B cell (primary cell): ENCODE measurements around the gene SCAMP4. TPM values are rescaled to one million over a fixed set of nuclear protein-coding genes. Genes with fewer than 3 reads are reported as not detected.

Experiments
- ATAC-seq: fragments of 200-7000 bp; cut with Tn5 transposase; one replicate; pipeline ENCODE4 v1.10.0; 2021; ENCODE audit warnings: low read depth, mild to moderate bottlenecking, moderate number of reproducible peaks, moderate library complexity
- CTCF ChIA-PET: fragments of 350-600 bp; sonication (Branson Sonifier 250); formaldehyde crosslinking; loops from one replicate; lab custom pipeline; 2021; ENCODE audit warnings: antibody characterized with exemption, inconsistent platforms; lab: Charles Lee
- POLR2A ChIA-PET: fragments of 350-600 bp; sonication (Branson Sonifier 250); formaldehyde crosslinking; loops from one replicate; lab custom pipeline; 2021; ENCODE audit warnings: antibody characterized with exemption; lab: Charles Lee
- DNase-seq: peaks from one replicate; pipeline ENCODE4 v3.0.0; 2013
- H2AFZ ChIP-seq: 2 replicates; pipeline ENCODE4 v1.6.1; 2012; ENCODE audit warnings: mild to moderate bottlenecking, low read depth, low read length; ENCODE audit not compliant: insufficient read depth, poor library complexity, severe bottlenecking
- H3K27ac ChIP-seq, 2 donors: 1 replicate in 1 of 2; 2 replicates in 1 of 2; pipeline ENCODE4 v1.5.1; 2012 to 2013; ENCODE audit warnings: low read length in 2 of 2, mild to moderate bottlenecking in 2 of 2, moderate library complexity in 1 of 2
- H3K27me3 ChIP-seq, 4 experiments: fragments of 200-600 bp in 1 of 4; sonication (generic) in 1 of 4; replicated peaks in 1 of 4; 1 replicate in 2 of 4; 2 replicates in 2 of 4; pipeline versions ENCODE4 v1.6.1 to v1.7.0; 2013 to 2016; ENCODE audit warnings: low read length in 3 of 4, mild to moderate bottlenecking in 2 of 4, mixed read lengths in 1 of 4, moderate library complexity in 1 of 4; ENCODE audit not compliant: insufficient read depth in 4 of 4, control insufficient read depth in 3 of 4; ENCODE audit errors: control extremely low read depth in 1 of 4
- H3K36me3 ChIP-seq, 2 experiments: replicated peaks in 1 of 2; 1 replicate in 1 of 2; 2 replicates in 1 of 2; pipeline versions ENCODE4 v1.6.1 to v1.7.1; 2013; ENCODE audit warnings: low read length in 1 of 2; ENCODE audit not compliant: insufficient read depth in 2 of 2, control insufficient read depth in 1 of 2; ENCODE audit errors: control extremely low read depth in 1 of 2, extremely low read depth in 1 of 2
- H3K4me1 ChIP-seq, 2 donors: fragments of 200-600 bp in 1 of 2; sonication (generic) in 1 of 2; 1 replicate in 1 of 2; 2 replicates in 1 of 2; pipeline versions ENCODE4 v1.5.1 to v1.6.1; 2013 to 2017; ENCODE audit warnings: low read length in 2 of 2; ENCODE audit not compliant: control insufficient read depth in 2 of 2, insufficient read depth in 2 of 2
- H3K4me2 ChIP-seq: replicated peaks from 2 replicates; pipeline ENCODE3; 2012; ENCODE audit warnings: mild to moderate bottlenecking, low read depth, low read length; ENCODE audit not compliant: poor library complexity, severe bottlenecking
- H3K4me3 ChIP-seq, 5 experiments: fragments of 200-600 bp in 1 of 5; sonication (generic) in 1 of 5; 1 replicate in 3 of 5; 2 replicates in 2 of 5; pipeline versions ENCODE4 v1.5.1 to v1.7.0; 2011 to 2016; ENCODE audit warnings: low read length in 4 of 5, mild to moderate bottlenecking in 4 of 5, low read depth in 2 of 5, control low read depth in 1 of 5, moderate library complexity in 1 of 5; ENCODE audit not compliant: insufficient read depth in 1 of 5; ENCODE audit errors: control extremely low read depth in 1 of 5, extremely low read depth in 1 of 5
- H3K79me2 ChIP-seq: fragments of 200-600 bp; sonication (generic); one replicate; pipeline ENCODE4 v1.6.0; 2016; ENCODE audit warnings: low read length; ENCODE audit not compliant: control insufficient read depth, insufficient read depth
- H3K9ac ChIP-seq: fragments of 200-600 bp; sonication (generic); 2 replicates; pipeline ENCODE4 v1.6.1; 2017; ENCODE audit warnings: mild to moderate bottlenecking, low read length, moderate library complexity
- H3K9me3 ChIP-seq, 3 donors: one replicate each; pipeline versions ENCODE4 v1.6.1 to v1.7.1; 2013; ENCODE audit warnings: low read length in 2 of 3; ENCODE audit not compliant: control insufficient read depth in 2 of 3, insufficient read depth in 1 of 3; ENCODE audit errors: control extremely low read depth in 1 of 3
- H4K20me1 ChIP-seq: 2 replicates; pipeline ENCODE4 v1.6.0; 2012; ENCODE audit warnings: mild to moderate bottlenecking, low read length; ENCODE audit not compliant: insufficient read depth, control insufficient read depth, poor library complexity, severe bottlenecking
- H3K27ac Mint-ChIP-seq: one replicate; pipeline ENCODE4 v1.8.0; 2021; ENCODE audit warnings: mixed read lengths
- H3K27me3 Mint-ChIP-seq: one replicate; pipeline ENCODE4 v1.8.0; 2021; ENCODE audit warnings: mixed read lengths
- H3K4me1 Mint-ChIP-seq: one replicate; pipeline ENCODE4 v1.8.0; 2021; ENCODE audit warnings: mixed read lengths
- H3K4me3 Mint-ChIP-seq: one replicate; pipeline ENCODE4 v1.8.0; 2021; ENCODE audit warnings: mixed read lengths
- H3K9me3 Mint-ChIP-seq: one replicate; pipeline ENCODE4 v1.8.0; 2022; ENCODE audit warnings: mixed read lengths; ENCODE audit not compliant: insufficient read depth
- EZH2 ChIP-seq: IDR thresholded peaks from 2 replicates; pipeline ENCODE4 v1.6.1; 2012; ENCODE audit warnings: borderline replicate concordance, low read depth, mild to moderate bottlenecking, moderate library complexity, low read length; ENCODE audit not compliant: insufficient read depth, poor library complexity, severe bottlenecking
- WGBS: methylation state at CpG from one replicate; pipeline ENCODE4 v1.1.5; 2013; ENCODE audit warnings: missing lambda C conversion rate; ENCODE audit not compliant: insufficient coverage; 5-methylcytosine and 5-hydroxymethylcytosine counted together
- intact Hi-C: fragments of 100-400 bp; cut with micrococcal nuclease; formaldehyde crosslinking; loops from one replicate; pipeline ENCODE4 v1.10.0; 2022
- polyA plus RNA-seq: library from polyadenylated mRNA; depleted of rRNA; stranded (reverse); fragments of >200 nt; gene quantifications from 2 replicates; pipeline ENCODE4 v1.2.3, GENCODE V29; 2012
- total RNA-seq, 2 donors: library from RNA; stranded (reverse); fragments of 120-200 nt in 1 of 2; gene quantifications; 1 replicate in 1 of 2; 2 replicates in 1 of 2; pipeline versions ENCODE4 v1.2.3 to v1.2.4, GENCODE V29; 2013 to 2022
- TF ChIP-seq, protein P1 (sequence below): fragments of 200-600 bp; IDR thresholded peaks from one replicate; pipeline ENCODE4 v1.8.0; 2022; ENCODE audit warnings: antibody characterized with exemption, mild to moderate bottlenecking

The SCAMP4 gene
- total and polyA plus RNA-seq, 2 donors (not counting 1 experiment from before 2014, with no cell fraction given) = 47.9 to 60.0 TPM

GRCh38 chr19:1912760-1913505, 7.7 kb downstream of the SCAMP4 start:
- peaks cover 20 to 28% of the 10 kb centered on the region in 2 donors for H3K4me1 ChIP-seq
- Mint-ChIP-seq H3K4me1 (peaks cover 22% of the 10 kb centered on the region), H3K27me3 (no peaks in the 10 kb centered on the region), H3K9me3 (no peaks in the 10 kb centered on the region), H3K27ac (no peak overlapping the region), H3K4me3 (no peak overlapping the region)
- no peaks in the 10 kb centered on the region for H3K27me3 ChIP-seq
- POLR2A ChIA-PET = no interaction called here
- CTCF ChIA-PET = interaction anchor here (1.2 kb wide), 1 partner anchor 15 kb away, joined by 3 read pairs; no protein-coding TSS in a partner anchor
- DNase-seq = no peak
- H3K4me2 ChIP-seq = no peak overlapping the region
- TF ChIP-seq EZH2 = no peak
- TF ChIP-seq, protein P1, sequence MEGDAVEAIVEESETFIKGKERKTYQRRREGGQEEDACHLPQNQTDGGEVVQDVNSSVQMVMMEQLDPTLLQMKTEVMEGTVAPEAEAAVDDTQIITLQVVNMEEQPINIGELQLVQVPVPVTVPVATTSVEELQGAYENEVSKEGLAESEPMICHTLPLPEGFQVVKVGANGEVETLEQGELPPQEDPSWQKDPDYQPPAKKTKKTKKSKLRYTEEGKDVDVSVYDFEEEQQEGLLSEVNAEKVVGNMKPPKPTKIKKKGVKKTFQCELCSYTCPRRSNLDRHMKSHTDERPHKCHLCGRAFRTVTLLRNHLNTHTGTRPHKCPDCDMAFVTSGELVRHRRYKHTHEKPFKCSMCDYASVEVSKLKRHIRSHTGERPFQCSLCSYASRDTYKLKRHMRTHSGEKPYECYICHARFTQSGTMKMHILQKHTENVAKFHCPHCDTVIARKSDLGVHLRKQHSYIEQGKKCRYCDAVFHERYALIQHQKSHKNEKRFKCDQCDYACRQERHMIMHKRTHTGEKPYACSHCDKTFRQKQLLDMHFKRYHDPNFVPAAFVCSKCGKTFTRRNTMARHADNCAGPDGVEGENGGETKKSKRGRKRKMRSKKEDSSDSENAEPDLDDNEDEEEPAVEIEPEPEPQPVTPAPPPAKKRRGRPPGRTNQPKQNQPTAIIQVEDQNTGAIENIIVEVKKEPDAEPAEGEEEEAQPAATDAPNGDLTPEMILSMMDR = no peak
- no peak overlapping the region for H3K9ac ChIP-seq
- H3K9me3 ChIP-seq = peaks cover 0 to 3% (median 0%) of the 10 kb centered on the region in 3 donors
- no peak overlapping the region for H2AFZ ChIP-seq
- no peak overlapping the region for H3K4me3 ChIP-seq
- WGBS = 98% methylated on average over 64 of the region's 77 CpGs
- no peak for ATAC-seq
- peaks cover 0 to 28% of the 10 kb centered on the region in 2 experiments for H3K36me3 ChIP-seq
- peaks cover 76% of the 10 kb centered on the region for H3K79me2 ChIP-seq
- no peak overlapping the region for H3K27ac ChIP-seq
- peaks cover 69% of the 10 kb centered on the region for H4K20me1 ChIP-seq
- intact Hi-C loops = no loop called here
